NCI-H774 (cell line): ENCODE data around the gene REPIN1.

Experiments
- DNase-seq: peaks from one replicate; lab custom pipeline; 2025; lab: John Stamatoyannopoulos, UW

Gene REPIN1

DNA sequence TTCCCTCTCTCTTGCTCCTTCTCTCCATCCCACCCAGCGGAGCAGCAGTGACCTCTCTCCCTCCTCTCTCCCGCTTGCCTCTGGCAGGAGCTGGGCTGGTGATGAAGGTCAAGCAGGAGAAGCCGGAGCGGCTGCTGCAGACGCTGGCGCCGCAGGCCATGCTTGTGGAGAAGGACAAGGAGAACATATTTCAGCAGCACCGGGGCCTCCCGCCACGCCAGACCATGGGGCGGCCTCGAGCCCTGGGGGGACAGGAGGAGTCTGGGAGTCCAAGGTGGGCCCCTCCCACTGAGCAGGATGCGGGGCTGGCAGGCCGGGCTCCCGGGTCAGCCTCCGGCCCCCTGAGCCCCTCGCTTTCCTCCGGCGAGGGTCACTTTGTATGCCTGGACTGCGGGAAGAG is 27.8 kb downstream of the REPIN1 start:
- DNase-seq: no peak

- no peak for DNase-seq
Measured at GRCh38 chr7:150396851-150397260, 28.2 kb downstream of the REPIN1 start.

DNA sequence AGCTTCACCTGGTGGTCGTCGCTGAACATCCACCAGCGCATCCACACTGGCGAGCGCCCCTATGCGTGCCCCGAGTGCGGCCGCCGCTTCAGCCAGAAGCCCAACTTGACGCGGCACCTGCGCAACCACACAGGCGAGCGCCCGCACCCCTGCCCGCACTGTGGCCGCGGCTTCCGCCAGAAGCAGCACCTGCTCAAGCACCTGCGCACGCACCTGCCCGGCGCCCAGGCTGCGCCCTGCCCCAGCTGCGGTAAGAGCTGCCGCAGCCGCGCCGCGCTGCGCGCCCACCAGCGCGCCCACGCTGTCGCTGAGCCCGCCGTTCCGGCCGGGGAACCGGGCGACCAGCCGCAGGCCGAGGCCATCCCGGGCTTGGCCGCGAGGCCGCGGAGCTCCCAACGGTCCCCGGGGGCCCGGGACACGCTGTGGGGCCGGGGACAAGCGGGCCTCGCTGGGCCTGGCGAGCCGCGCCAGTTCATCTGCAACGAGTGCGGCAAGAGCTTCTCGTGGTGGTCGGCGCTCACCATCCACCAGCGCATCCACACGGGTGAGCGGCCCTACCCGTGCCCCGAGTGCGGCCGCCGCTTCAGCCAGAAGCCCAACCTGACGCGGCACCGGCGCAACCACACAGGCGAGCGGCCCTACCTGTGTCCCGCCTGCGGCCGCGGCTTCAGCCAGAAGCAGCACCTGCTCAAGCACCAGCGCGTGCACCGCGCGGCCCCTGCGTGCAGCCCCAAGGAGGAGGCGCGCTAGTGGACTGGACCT is 28.9 kb downstream of the REPIN1 start:
- DNase-seq: no peak

GRCh38 chr7:150398108-150398964 is 29.7 kb downstream of the REPIN1 start:
- no peak for DNase-seq

DNA sequence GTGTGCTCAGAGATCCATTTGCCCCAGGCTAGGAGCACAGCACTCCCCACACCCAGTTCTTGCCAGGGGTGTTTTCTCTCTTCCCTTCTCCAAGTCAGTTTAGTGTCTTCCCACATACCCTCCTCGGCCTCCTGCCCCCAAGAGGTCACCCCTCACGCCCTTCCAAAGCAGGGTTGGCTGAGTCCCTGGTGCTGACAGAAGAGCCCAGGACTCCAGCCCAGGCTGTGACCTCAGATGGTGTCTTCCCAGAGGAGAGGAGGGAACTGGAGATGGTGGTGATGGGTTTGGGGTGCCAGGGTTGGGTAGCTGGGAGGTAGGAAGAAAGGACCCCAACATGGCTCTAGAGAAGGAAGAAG is 30.3 kb downstream of the REPIN1 start:
- no peak for DNase-seq

GRCh38 chr7:150399421-150400007 is 30.9 kb downstream of the REPIN1 start:
- DNase-seq: no peak

DNA sequence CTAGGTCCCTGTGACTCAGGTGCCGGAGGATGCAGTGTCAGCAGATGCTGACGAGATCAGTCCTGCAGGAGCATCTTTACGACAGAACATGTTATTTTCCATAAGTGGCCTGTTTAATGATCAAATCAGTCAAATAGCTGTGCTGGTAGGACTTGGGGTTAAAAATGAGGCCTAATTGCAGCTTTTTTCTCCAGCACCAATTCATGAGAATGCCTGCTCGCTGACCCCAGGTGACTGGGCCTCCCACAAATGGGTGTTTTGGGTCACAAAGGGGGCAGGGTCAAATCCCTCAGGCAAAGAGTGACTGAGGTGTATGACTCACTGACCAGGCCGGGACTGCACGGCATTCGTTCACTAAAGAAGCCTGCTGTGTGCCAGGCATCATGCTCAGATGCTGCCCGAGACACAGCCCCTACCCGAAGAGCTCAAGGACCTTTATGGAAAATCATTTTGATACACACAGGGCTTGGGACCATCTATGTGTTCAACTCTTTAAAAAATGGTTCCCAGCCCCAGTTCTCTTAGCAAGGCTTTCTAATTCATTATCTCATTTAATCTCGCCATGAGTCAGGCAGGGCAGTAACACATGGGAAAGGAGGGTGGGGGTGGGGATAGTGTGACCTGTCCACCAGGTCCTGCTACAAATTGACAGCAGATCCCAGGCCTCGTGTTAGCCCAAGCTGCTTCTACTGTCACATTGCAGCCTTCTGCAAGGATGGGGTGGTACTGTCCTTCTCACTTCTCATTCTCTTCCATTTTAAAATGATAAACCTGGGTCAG is 31.6 kb downstream of the REPIN1 start:
- no peak for DNase-seq

GRCh38 chr7:150400788-150401423 is 32.3 kb downstream of the REPIN1 start:
- no peak for DNase-seq

DNA sequence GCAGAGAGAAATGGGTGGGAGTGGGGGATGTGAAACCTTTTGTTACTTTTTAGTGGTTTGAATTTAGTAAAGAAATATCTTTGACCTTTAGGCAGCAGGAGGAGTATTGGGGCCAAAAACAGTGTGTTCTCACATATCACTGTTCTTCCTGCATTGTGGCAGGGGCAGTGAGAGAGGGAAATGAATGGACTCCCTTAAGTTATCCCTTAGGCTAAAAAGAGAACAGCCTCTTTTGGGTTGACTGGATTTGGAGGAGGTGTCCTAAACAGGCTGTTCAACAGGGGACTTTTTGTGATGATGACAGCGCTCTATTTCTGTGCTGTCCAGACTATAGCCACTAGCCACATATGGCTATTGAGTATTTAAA is 32.8 kb downstream of the REPIN1 start:
- no peak for DNase-seq

- no peak for DNase-seq
Measured at GRCh38 chr7:150401861-150402631, 33.4 kb downstream of the REPIN1 start.

DNA sequence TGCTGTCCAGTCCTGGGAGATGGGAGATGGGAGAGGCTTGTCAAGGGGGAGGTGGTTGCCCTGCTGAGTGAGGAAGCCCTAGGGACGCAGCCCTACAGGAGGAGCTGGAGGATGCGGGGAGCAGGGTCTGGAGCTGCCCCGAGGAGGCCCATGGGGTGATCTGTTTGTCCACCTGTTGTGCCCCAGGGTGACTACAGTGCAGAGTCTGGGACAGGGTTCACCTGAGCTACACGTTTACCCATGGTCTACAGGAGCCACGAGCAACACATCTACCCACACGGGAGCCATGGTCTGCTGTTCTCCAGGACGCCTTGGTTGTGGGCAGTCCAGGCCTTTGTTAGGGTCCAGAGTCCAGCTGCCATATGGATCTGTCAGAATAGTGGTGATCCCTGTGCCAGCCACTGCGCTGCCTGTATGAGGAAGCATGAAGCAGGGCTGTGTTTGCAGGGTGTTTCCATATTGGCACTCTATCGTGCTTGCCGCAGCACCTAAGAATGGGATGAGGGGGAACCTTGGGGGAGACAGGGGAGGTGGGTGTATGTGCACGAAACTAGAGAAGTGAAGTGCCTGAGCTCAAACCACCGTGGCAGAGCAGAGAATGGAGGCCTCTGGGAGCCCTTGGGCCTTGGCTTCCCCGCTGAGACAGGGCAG is 34.2 kb downstream of the REPIN1 start:
- DNase-seq: no peak

GRCh38 chr7:150403376-150404171 is 35.0 kb downstream of the REPIN1 start:
- DNase-seq: no peak

- DNase-seq: no peak
Measured at GRCh38 chr7:150404172-150404804, 35.7 kb downstream of the REPIN1 start.

GRCh38 chr7:150404805-150405583 is 36.4 kb downstream of the REPIN1 start:
- DNase-seq: peak; percentile 76

- DNase-seq: peak; percentile 47
Measured at GRCh38 chr7:150405584-150406311, 37.1 kb downstream of the REPIN1 start.

GRCh38 chr7:150406312-150406566 is 37.6 kb downstream of the REPIN1 start:
- no peak for DNase-seq

DNA sequence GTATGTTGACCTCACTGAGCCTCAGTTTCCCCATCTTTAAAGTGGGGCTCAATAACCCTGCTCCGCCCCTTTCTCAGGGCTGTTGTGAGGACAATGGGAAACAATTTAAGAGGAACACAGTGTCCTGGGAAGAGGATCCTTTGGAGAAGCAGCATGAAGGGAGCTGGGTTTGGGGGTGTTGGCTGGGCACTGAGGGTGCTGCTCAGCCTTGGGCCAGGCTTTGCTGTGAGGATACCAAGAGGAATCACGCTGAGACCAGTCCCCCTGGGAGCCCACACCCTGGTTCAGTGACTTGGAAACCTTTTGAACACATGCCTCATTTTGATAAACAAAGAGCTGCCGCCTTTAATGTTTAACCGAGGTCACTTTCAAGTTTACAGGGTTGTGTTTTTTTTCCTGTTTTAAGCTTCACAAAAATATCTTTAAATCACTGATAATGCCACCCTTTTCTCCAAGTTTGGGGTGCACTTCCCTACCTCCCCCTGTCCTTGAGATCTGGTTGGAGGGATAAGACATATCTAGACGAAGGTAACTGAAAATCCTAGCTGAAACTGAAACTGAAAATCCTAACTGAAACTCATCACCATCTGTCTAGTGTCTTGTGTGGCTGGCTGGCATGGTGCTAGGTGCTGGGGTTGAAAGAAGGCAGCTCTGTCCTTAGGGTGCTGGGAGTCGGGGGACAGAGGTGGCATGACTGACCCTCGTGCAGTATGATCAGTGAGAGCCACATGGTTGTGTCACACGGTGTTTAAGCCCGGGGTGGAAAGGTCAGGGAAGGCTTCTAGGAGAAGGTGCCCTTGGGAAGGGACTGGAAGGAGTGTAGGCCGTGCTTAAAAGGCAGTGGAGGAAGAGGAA is 38.2 kb downstream of the REPIN1 start:
- DNase-seq: no peak
